ENCODE data around the gene LDHAL6B. TPM values are rescaled to one million over a fixed set of nuclear protein-coding genes. Genes with fewer than 3 reads are reported as not detected.

The LDHAL6B gene
- total RNA-seq, 4 donors from 2014 or later = not detected

- Histone ChIP-seq H3K27me3 (no peaks in the 10 kb centered on the region), H3K36me3 (peaks cover 12 to 83% (median 51%) of the 10 kb centered on the region in 4 donors), H3K9me3 (no peaks in the 10 kb centered on the region), H3K4me3 (no peak overlapping the region), H3K27ac (replicated peaks in 1 of 4) (no peak overlapping the region), H3K4me1 (peaks cover 0 to 4% (median 0%) of the 10 kb centered on the region in 4 donors)
- no peak for DNase-seq (ENCODE audit: extremely low spot score)
- no peak for TF ChIP-seq EP300 (IDR thresholded peaks at IDR 0.05)
- TF ChIP-seq POLR2A (IDR thresholded peaks at IDR 0.05; ENCODE audit: low read depth) = no peak
- no peak for TF ChIP-seq POLR2AphosphoS5 (IDR thresholded peaks at IDR 0.05)
- TF ChIP-seq, protein P1, sequence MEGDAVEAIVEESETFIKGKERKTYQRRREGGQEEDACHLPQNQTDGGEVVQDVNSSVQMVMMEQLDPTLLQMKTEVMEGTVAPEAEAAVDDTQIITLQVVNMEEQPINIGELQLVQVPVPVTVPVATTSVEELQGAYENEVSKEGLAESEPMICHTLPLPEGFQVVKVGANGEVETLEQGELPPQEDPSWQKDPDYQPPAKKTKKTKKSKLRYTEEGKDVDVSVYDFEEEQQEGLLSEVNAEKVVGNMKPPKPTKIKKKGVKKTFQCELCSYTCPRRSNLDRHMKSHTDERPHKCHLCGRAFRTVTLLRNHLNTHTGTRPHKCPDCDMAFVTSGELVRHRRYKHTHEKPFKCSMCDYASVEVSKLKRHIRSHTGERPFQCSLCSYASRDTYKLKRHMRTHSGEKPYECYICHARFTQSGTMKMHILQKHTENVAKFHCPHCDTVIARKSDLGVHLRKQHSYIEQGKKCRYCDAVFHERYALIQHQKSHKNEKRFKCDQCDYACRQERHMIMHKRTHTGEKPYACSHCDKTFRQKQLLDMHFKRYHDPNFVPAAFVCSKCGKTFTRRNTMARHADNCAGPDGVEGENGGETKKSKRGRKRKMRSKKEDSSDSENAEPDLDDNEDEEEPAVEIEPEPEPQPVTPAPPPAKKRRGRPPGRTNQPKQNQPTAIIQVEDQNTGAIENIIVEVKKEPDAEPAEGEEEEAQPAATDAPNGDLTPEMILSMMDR (IDR thresholded peaks at IDR 0.05) = no peak
- WGBS = 87% methylated on average over 2 of the region's 2 CpGs
- intact Hi-C loops (cut with DNase I) = no loop called here
Observed at GRCh38 chr15:59197454-59197853, 9.2 kb upstream of the LDHAL6B start.

- H3K9me3 ChIP-seq = no peaks in the 10 kb centered on the region
- H3K4me1 ChIP-seq = peaks cover 0 to 7% (median 4%) of the 10 kb centered on the region in 4 donors
- WGBS = 78% methylated on average over 10 of the region's 10 CpGs
- H3K27me3 ChIP-seq = no peaks in the 10 kb centered on the region
- intact Hi-C loops (cut with DNase I) = no loop called here
- no peak for DNase-seq (ENCODE audit: extremely low spot score)
- no peak for TF ChIP-seq POLR2A (IDR thresholded peaks at IDR 0.05; ENCODE audit: low read depth)
- TF ChIP-seq EP300 (IDR thresholded peaks at IDR 0.05) = no peak
- TF ChIP-seq, protein P1 (IDR thresholded peaks at IDR 0.05) = no peak
- TF ChIP-seq POLR2AphosphoS5 (IDR thresholded peaks at IDR 0.05) = no peak
- H3K36me3 ChIP-seq = peaks cover 5 to 82% (median 50%) of the 10 kb centered on the region in 4 donors
- H3K27ac ChIP-seq (replicated peaks in 1 of 4) = no peak overlapping the region
- H3K4me3 ChIP-seq = no peak overlapping the region
Observed at GRCh38 chr15:59199626-59200465, 6.8 kb upstream of the LDHAL6B start.

- no peak overlapping the region for H3K27ac ChIP-seq (replicated peaks in 1 of 4)
- TF ChIP-seq POLR2AphosphoS5 (IDR thresholded peaks at IDR 0.05) (no peak), EP300 (IDR thresholded peaks at IDR 0.05) (no peak), POLR2A (IDR thresholded peaks at IDR 0.05; ENCODE audit: low read depth) (no peak)
- TF ChIP-seq, protein P1 (IDR thresholded peaks at IDR 0.05) = no peak
Observed at GRCh38 chr15:59200560-59200959, 6.1 kb upstream of the LDHAL6B start.

GRCh38 chr15:59203008-59203407, 3.6 kb upstream of the LDHAL6B start:
- intact Hi-C loops (cut with DNase I) = no loop called here
- no peak for TF ChIP-seq EP300 (IDR thresholded peaks at IDR 0.05)
- no peak for TF ChIP-seq POLR2A (IDR thresholded peaks at IDR 0.05; ENCODE audit: low read depth)
- no peak for TF ChIP-seq POLR2AphosphoS5 (IDR thresholded peaks at IDR 0.05)
- TF ChIP-seq, protein P1 (IDR thresholded peaks at IDR 0.05) = no peak
- Histone ChIP-seq H3K36me3 (peaks cover 9 to 90% (median 70%) of the 10 kb centered on the region in 4 donors), H3K27ac (replicated peaks in 1 of 4) (no peak overlapping the region), H3K4me3 (no peak overlapping the region), H3K4me1 (peaks cover 0 to 7% (median 4%) of the 10 kb centered on the region in 4 donors), H3K9me3 (no peaks in the 10 kb centered on the region), H3K27me3 (no peaks in the 10 kb centered on the region)
- WGBS = 93% methylated on average over 6 of the region's 6 CpGs
- DNase-seq (ENCODE audit: extremely low spot score) = no peak

More at GRCh38 chr15:59200560-59200959, 6.1 kb upstream of the LDHAL6B start:
- no peaks in the 10 kb centered on the region for H3K9me3 ChIP-seq
- intact Hi-C loops (cut with DNase I) = no loop called here
- no peaks in the 10 kb centered on the region for H3K27me3 ChIP-seq
- WGBS = 94% methylated on average over 9 of the region's 9 CpGs
- peaks cover 0 to 7% (median 4%) of the 10 kb centered on the region in 4 donors for H3K4me1 ChIP-seq
- no peak for DNase-seq (ENCODE audit: extremely low spot score)
- peaks cover 3 to 82% (median 50%) of the 10 kb centered on the region in 4 donors for H3K36me3 ChIP-seq
- H3K4me3 ChIP-seq = no peak overlapping the region

All from esophagus muscularis mucosa (tissue), 4 donors.